HepG2 (cell line): ENCODE results near the gene TOR1A. TPM values are rescaled to one million over a fixed set of nuclear protein-coding genes. Genes with fewer than 3 reads are reported as not detected.

Experiments used
- DR1 ChIP-seq: sonication (generic); formaldehyde crosslinking; IDR thresholded peaks from 2 replicates; pipeline ENCODE4 v1.8.0; 2021; ENCODE audit warnings: mild to moderate bottlenecking, missing genetic modification reagents, inconsistent platforms
- EHMT2 ChIP-seq: fragments of 200-600 bp; sonication (generic); IDR thresholded peaks from 2 replicates; pipeline ENCODE4 v1.7.0; 2017; ENCODE audit warnings: antibody characterized with exemption, low read depth, low read length, borderline replicate concordance
- ELK4 ChIP-seq: sonication (generic); formaldehyde crosslinking; IDR thresholded peaks from 2 replicates; pipeline ENCODE4 v1.9.0; 2021; ENCODE audit warnings: missing genetic modification reagents, borderline replicate concordance
- GABPB1 ChIP-seq: IDR thresholded peaks from 2 replicates; pipeline ENCODE4 v1.6.1; 2016; ENCODE audit warnings: mild to moderate bottlenecking, missing genetic modification reagents, moderate library complexity, missing compliant biosample characterization
- KDM5A ChIP-seq: fragments of 200-600 bp; sonication (generic); IDR thresholded peaks from 2 replicates; pipeline ENCODE4 v1.7.0; 2018; ENCODE audit warnings: antibody characterized with exemption, mild to moderate bottlenecking, low read length, borderline replicate concordance
- NFYC ChIP-seq: IDR thresholded peaks from 2 replicates; pipeline ENCODE4 v1.6.1; 2016; ENCODE audit warnings: missing genetic modification reagents, missing compliant biosample characterization
- TEAD3 ChIP-seq: optimal IDR thresholded peaks from 2 replicates; pipeline ENCODE3; 2016; ENCODE audit warnings: borderline replicate concordance
- ZFP62 ChIP-seq: sonication (generic); formaldehyde crosslinking; IDR thresholded peaks from 2 replicates; pipeline ENCODE4 v1.4.0; 2020; ENCODE audit warnings: missing genetic modification reagents
- ZKSCAN8 ChIP-seq: IDR thresholded peaks from 2 replicates; pipeline ENCODE4 v1.6.1; 2016; ENCODE audit warnings: borderline replicate concordance, missing genetic modification reagents, missing compliant biosample characterization
- ZNF180 ChIP-seq: sonication (generic); formaldehyde crosslinking; IDR thresholded peaks from 2 replicates; pipeline ENCODE4 v1.4.0; 2020; ENCODE audit warnings: low read depth, missing genetic modification reagents, borderline replicate concordance
- ZNF496 ChIP-seq: sonication (generic); formaldehyde crosslinking; IDR thresholded peaks from 2 replicates; pipeline ENCODE4 v1.8.1; 2023; ENCODE audit warnings: mild to moderate bottlenecking, moderate library complexity, missing genetic modification reagents; ENCODE audit not compliant: insufficient replicate concordance
- ZNF589 ChIP-seq: sonication (generic); formaldehyde crosslinking; conservative IDR thresholded peaks from 2 replicates; pipeline ENCODE4 v1.8.0; 2022; ENCODE audit warnings: mild to moderate bottlenecking, moderate library complexity, missing genetic modification reagents
- ZNF607 ChIP-seq: sonication (generic); formaldehyde crosslinking; IDR thresholded peaks from 2 replicates; pipeline ENCODE4 v1.5.1; 2020; ENCODE audit warnings: missing genetic modification reagents, mild to moderate bottlenecking, borderline replicate concordance
- ZNF670 ChIP-seq: sonication (generic); formaldehyde crosslinking; IDR thresholded peaks from 2 replicates; pipeline ENCODE4 v1.8.0; 2022; ENCODE audit warnings: mild to moderate bottlenecking, missing genetic modification reagents, borderline replicate concordance
- ZNF704 ChIP-seq: sonication (generic); formaldehyde crosslinking; IDR thresholded peaks from 2 replicates; pipeline ENCODE4 v1.8.1; 2023; ENCODE audit warnings: mild to moderate bottlenecking, inconsistent platforms, moderate library complexity, missing genetic modification reagents, borderline replicate concordance
- ZNF766 ChIP-seq: sonication (generic); formaldehyde crosslinking; IDR thresholded peaks from 2 replicates; pipeline ENCODE4 v1.5.0; 2020; ENCODE audit warnings: missing genetic modification reagents, borderline replicate concordance
- ZNF790 ChIP-seq: sonication (generic); formaldehyde crosslinking; IDR thresholded peaks from 2 replicates; pipeline ENCODE4 v1.8.0; 2022; ENCODE audit warnings: missing genetic modification reagents, mild to moderate bottlenecking, borderline replicate concordance
- ZNF841 ChIP-seq: sonication (generic); formaldehyde crosslinking; IDR thresholded peaks from 2 replicates; pipeline ENCODE4 v1.8.1; 2023; ENCODE audit warnings: missing genetic modification reagents, borderline replicate concordance
- ZSCAN5A ChIP-seq: sonication (generic); formaldehyde crosslinking; IDR thresholded peaks from 2 replicates; pipeline ENCODE4 v1.8.0; 2022; ENCODE audit warnings: mild to moderate bottlenecking, missing genetic modification reagents, borderline replicate concordance
- polyA plus RNA-seq, 8 experiments: library from polyadenylated mRNA; depleted of rRNA in 3 of 8; stranded (reverse) in 7 of 8; unstranded in 1 of 8; fragments of >200 nt; fragmentation: Illumina TruSeq in 4 of 8; extraction: Trizol in 4 of 8; gene quantifications; 2 replicates each; pipeline versions ENCODE4 v1.2.1 to v1.2.3, GENCODE V29; 2011 to 2016; ENCODE audit warnings: low read depth in 4 of 8, missing spikeins in 1 of 8, mixed read lengths in 1 of 8; ENCODE audit not compliant: insufficient read depth in 1 of 8
- total RNA-seq, 5 experiments: library from RNA; depleted of rRNA; stranded (reverse); fragments of >200 nt; fragmentation: Illumina TruSeq; extraction: Trizol; gene quantifications; 2 replicates each; pipeline ENCODE4 v1.2.3, GENCODE V29; 2016; ENCODE audit warnings: low read depth in 1 of 5
- TF ChIP-seq, protein P1 (sequence below): sonication (generic); formaldehyde crosslinking; conservative IDR thresholded peaks from 2 replicates; pipeline ENCODE4 v1.4.0; 2020; ENCODE audit warnings: missing genetic modification reagents
- TF ChIP-seq, protein P2 (sequence below): sonication (generic); formaldehyde crosslinking; IDR thresholded peaks from 2 replicates; pipeline ENCODE4 v1.5.0; 2020; ENCODE audit warnings: missing genetic modification reagents, mild to moderate bottlenecking, borderline replicate concordance

TOR1A gene
- total and polyA plus RNA-seq, 2 of the 13 experiments (the other 11 are each of a cell fraction or from before 2014, with no cell fraction given): 31.6 to 41.4 TPM

- TF ChIP-seq TEAD3 (peak; percentile 27), DR1 (CRISPR knock-in tag) (peak; percentile 40; the same call in 1 of the 2 replicates), ZSCAN5A (CRISPR knock-in tag) (no peak), ZKSCAN8 (0 out of 2 replicates have a peak, but pooled peaks have one; percentile 47), GABPB1 (CRISPR knock-in tag) (peak; percentile 97), NFYC (no peak), ZNF841 (CRISPR knock-in tag) (no peak), ZNF704 (CRISPR knock-in tag) (0 out of 2 replicates have a peak, but pooled peaks have one; percentile 43), ELK4 (CRISPR knock-in tag) (no peak), ZNF589 (CRISPR knock-in tag) (no peak), ZNF496 (no peak), ZNF607 (CRISPR knock-in tag) (peak; percentile 77; the same call in 1 of the 2 replicates), ZNF180 (CRISPR knock-in tag) (no peak), KDM5A (peak; percentile 65), ZNF766 (CRISPR knock-in tag) (0 out of 2 replicates have a peak, but pooled peaks have one; percentile 53), EHMT2 (no peak), ZNF790 (CRISPR knock-in tag) (peak; percentile 60; the same call in 1 of the 2 replicates), ZNF670 (0 out of 2 replicates have a peak, but pooled peaks have one; percentile 75), ZFP62 (CRISPR knock-in tag) (no peak)
- TF ChIP-seq, protein P1, sequence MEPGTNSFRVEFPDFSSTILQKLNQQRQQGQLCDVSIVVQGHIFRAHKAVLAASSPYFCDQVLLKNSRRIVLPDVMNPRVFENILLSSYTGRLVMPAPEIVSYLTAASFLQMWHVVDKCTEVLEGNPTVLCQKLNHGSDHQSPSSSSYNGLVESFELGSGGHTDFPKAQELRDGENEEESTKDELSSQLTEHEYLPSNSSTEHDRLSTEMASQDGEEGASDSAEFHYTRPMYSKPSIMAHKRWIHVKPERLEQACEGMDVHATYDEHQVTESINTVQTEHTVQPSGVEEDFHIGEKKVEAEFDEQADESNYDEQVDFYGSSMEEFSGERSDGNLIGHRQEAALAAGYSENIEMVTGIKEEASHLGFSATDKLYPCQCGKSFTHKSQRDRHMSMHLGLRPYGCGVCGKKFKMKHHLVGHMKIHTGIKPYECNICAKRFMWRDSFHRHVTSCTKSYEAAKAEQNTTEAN (CRISPR knock-in tag): no peak
- TF ChIP-seq, protein P2, sequence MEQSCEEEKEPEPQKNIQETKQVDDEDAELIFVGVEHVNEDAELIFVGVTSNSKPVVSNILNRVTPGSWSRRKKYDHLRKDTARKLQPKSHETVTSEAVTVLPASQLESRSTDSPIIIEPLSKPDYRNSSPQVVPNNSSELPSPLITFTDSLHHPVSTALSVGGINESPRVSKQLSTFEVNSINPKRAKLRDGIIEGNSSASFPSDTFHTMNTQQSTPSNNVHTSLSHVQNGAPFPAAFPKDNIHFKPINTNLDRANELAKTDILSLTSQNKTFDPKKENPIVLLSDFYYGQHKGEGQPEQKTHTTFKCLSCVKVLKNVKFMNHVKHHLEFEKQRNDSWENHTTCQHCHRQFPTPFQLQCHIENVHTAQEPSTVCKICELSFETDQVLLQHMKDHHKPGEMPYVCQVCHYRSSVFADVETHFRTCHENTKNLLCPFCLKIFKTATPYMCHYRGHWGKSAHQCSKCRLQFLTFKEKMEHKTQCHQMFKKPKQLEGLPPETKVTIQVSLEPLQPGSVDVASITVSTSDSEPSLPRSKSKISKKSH (CRISPR knock-in tag): no peak
Measured at GRCh38 chr9:129802833-129803675, 20.9 kb downstream of the TOR1A start, which contains the start of gene TOR1B (continued).
